K562 (cell line): Measurements from ENCODE around the gene NPTXR. TPM values are rescaled to one million over a fixed set of nuclear protein-coding genes. Genes with fewer than 3 reads are reported as not detected.

ENCODE experiments used
- ATAC-seq: fragments of 200-7000 bp; cut with Tn5 transposase; 3 replicates; pipeline ENCODE4 v1.9.1; 2020; ENCODE audit warnings: moderate library complexity
- BruUV-seq: library from RNA; stranded (reverse); fragments of 400-500 nt; replicated peaks from 2 replicates; lab custom pipeline; 2021; lab: Mats Ljungman, UMichigan
- CTCF ChIA-PET: fragments of 300-600 bp; formaldehyde crosslinking; extraction: SDS; loops from one replicate; lab custom pipeline; 2021; ENCODE audit warnings: low intra/inter-chr PET ratio; lab: Yijun Ruan, JAX
- POLR2A ChIA-PET: fragments of 300-600, 350-650 bp; sonication (Branson Sonifier 250); formaldehyde crosslinking; extraction: SDS; loops from one replicate; lab custom pipeline; 2021; ENCODE audit warnings: antibody characterized with exemption, inconsistent platforms; lab: Yijun Ruan, JAX
- DNase-seq, 4 experiments: peaks; one replicate each; pipeline versions ENCODE4 v3.0.0 to v3.0.0-alpha.2; 2011 to 2018; ENCODE audit warnings: low spot score in 3 of 4, mixed read lengths in 3 of 4; ENCODE audit errors: extremely low read depth in 1 of 4
- FAIRE-seq: peaks from 2 replicates; lab custom pipeline; 2011; peaks lifted over from hg19 to GRCh38; lab: Jason Lieb, UNC
- H2AFZ ChIP-seq: 2 replicates; pipeline ENCODE4 v1.6.0; 2011; ENCODE audit warnings: low read depth, low read length, control low read depth, inconsistent platforms
- H3K27ac ChIP-seq: fragments of 200-600 bp; 3 replicates; pipeline ENCODE4 v1.8.0; 2011; ENCODE audit warnings: low read depth, mild to moderate bottlenecking, control low read depth, inconsistent platforms, low read length, moderate library complexity, mixed read lengths; ENCODE audit errors: extremely low read depth
- H3K27me3 ChIP-seq, 2 experiments: fragments of 300-600 bp in 1 of 2; 2 replicates in 1 of 2; 3 replicates in 1 of 2; pipeline versions ENCODE4 v1.6.0 to v1.8.0; 2011; ENCODE audit warnings: inconsistent platforms in 2 of 2, low read length in 2 of 2, mild to moderate bottlenecking in 1 of 2, mixed read lengths in 1 of 2, moderate library complexity in 1 of 2; ENCODE audit not compliant: control insufficient read depth in 2 of 2, insufficient read depth in 2 of 2
- H3K36me3 ChIP-seq: fragments of 300-600 bp; 3 replicates; pipeline ENCODE4 v1.8.0; 2011; ENCODE audit warnings: mild to moderate bottlenecking, low read length, inconsistent platforms; ENCODE audit not compliant: control insufficient read depth, insufficient read depth
- H3K4me1 ChIP-seq, 2 experiments: fragments of 200-600 bp in 1 of 2; replicated peaks in 1 of 2; 2 replicates in 1 of 2; 3 replicates in 1 of 2; pipeline versions ENCODE4 v1.5.1 to v1.8.0; 2011; ENCODE audit warnings: inconsistent platforms in 2 of 2, low read length in 2 of 2, mild to moderate bottlenecking in 1 of 2, mixed read lengths in 1 of 2, moderate library complexity in 1 of 2; ENCODE audit not compliant: control insufficient read depth in 2 of 2, insufficient read depth in 2 of 2
- H3K4me2 ChIP-seq: 2 replicates; pipeline ENCODE4 v1.6.1; 2011; ENCODE audit warnings: low read length, control low read depth, inconsistent platforms, mixed read lengths; ENCODE audit not compliant: insufficient read depth
- H3K4me3 ChIP-seq: fragments of 200-600 bp; sonication (generic), shearing (Covaris generic); 2 replicates; pipeline ENCODE4 v1.5.1; 2016; ENCODE audit warnings: control low read depth, inconsistent platforms
- H3K79me2 ChIP-seq: fragments of 200-600 bp; 3 replicates; pipeline ENCODE4 v1.8.0; 2011; ENCODE audit warnings: low read length, inconsistent platforms; ENCODE audit not compliant: control insufficient read depth, insufficient read depth
- H3K9ac ChIP-seq, 2 experiments: 2 replicates each; pipeline versions ENCODE4 v1.6.0 to v1.6.1; 2011; ENCODE audit warnings: low read depth in 2 of 2, low read length in 2 of 2, control low read depth in 1 of 2, inconsistent platforms in 1 of 2, mild to moderate bottlenecking in 1 of 2, mixed read lengths in 1 of 2; ENCODE audit not compliant: insufficient read depth in 1 of 2
- H3K9me1 ChIP-seq: one replicate; pipeline ENCODE4 v1.6.0; 2011; ENCODE audit warnings: inconsistent platforms, mild to moderate bottlenecking, low read length, moderate library complexity; ENCODE audit not compliant: control insufficient read depth, insufficient read depth
- H3K9me3 ChIP-seq: replicated peaks from 2 replicates; pipeline ENCODE4 v1.5.1; 2011; ENCODE audit warnings: low read depth, low read length, inconsistent platforms; ENCODE audit not compliant: control insufficient read depth, insufficient read depth
- H4K20me1 ChIP-seq: replicated peaks from 2 replicates; pipeline ENCODE4 v1.6.1; 2011; ENCODE audit warnings: low read length, inconsistent platforms, mixed read lengths; ENCODE audit not compliant: control insufficient read depth, insufficient read depth
- CBX2 ChIP-seq: fragments of 200-600 bp; sonication (generic); IDR thresholded peaks from one replicate; pipeline ENCODE4 v1.6.1; 2012; ENCODE audit warnings: mild to moderate bottlenecking, low read length, inconsistent platforms; ENCODE audit not compliant: insufficient read depth, poor library complexity, severe bottlenecking
- CCAR2 ChIP-seq: fragments of 200-400 bp; formaldehyde crosslinking; IDR thresholded peaks from 2 replicates; pipeline ENCODE4 v1.6.1; 2017; ENCODE audit warnings: mild to moderate bottlenecking, low read depth, low read length
- HOXB6 ChIP-seq: fragments of 250-450 bp; sonication (Bioruptor Pico); IDR thresholded peaks from 2 replicates; pipeline ENCODE4 v1.5.1; 2022; ENCODE audit warnings: mild to moderate bottlenecking, borderline replicate concordance
- NR2C1 ChIP-seq, 2 experiments: fragments of 450-650 bp; IDR thresholded peaks; 2 replicates each; pipeline ENCODE4 v1.6.1; 2017; ENCODE audit warnings: mild to moderate bottlenecking in 2 of 2, antibody characterized with exemption in 1 of 2, inconsistent platforms in 1 of 2, missing compliant biosample characterization in 1 of 2, missing genetic modification characterization in 1 of 2
- PRDM10 ChIP-seq: fragments of 450-650 bp; IDR thresholded peaks from 2 replicates; pipeline ENCODE4 v1.6.1; 2018; ENCODE audit not compliant: partially characterized antibody
- SETDB1 ChIP-seq: IDR thresholded peaks from one replicate; pipeline ENCODE4 v1.6.1; 2012; ENCODE audit warnings: low read length, control low read depth, inconsistent platforms
- SMAD1 ChIP-seq: fragments of 150-350 bp; IDR thresholded peaks from 2 replicates; pipeline ENCODE4 v1.6.1; 2014; ENCODE audit warnings: low read length, low read depth; ENCODE audit not compliant: partially characterized antibody
- TFE3 ChIP-seq: fragments of 450-650 bp; formaldehyde crosslinking; IDR thresholded peaks from 2 replicates; pipeline ENCODE4 v1.4.0; 2020; ENCODE audit warnings: mild to moderate bottlenecking, mixed read lengths
- THRB ChIP-seq: fragments of 450-650 bp; formaldehyde crosslinking; conservative IDR thresholded peaks from 2 replicates; pipeline ENCODE4 v1.4.0; 2022; ENCODE audit warnings: mild to moderate bottlenecking, missing genetic modification characterization
- USF2 ChIP-seq: sonication (generic); formaldehyde crosslinking; IDR thresholded peaks from 2 replicates; pipeline ENCODE4 v1.5.0; 2020; ENCODE audit warnings: missing genetic modification reagents
- ZNF3 ChIP-seq: fragments of 250-450 bp; sonication (Bioruptor Pico); IDR thresholded peaks from 2 replicates; pipeline ENCODE4 v1.5.0; 2021; ENCODE audit warnings: mild to moderate bottlenecking, moderate library complexity
- WGBS: fragments of 100-300 bp; shearing (Covaris generic); methylation state at CpG from one replicate; pipeline ENCODE4 v1.1.6; 2016; ENCODE audit warnings: low coverage, mixed read lengths; ENCODE audit not compliant: insufficient coverage; ENCODE audit errors: missing lambda C conversion rate; 5-methylcytosine and 5-hydroxymethylcytosine counted together
- in situ Hi-C: fragments of 300-500 bp; cut with MboI; formaldehyde crosslinking; loops from 4 replicates; pipeline ENCODE4 v1.15.0; 2018; ENCODE audit warnings: inconsistent platforms, mixed read lengths
- intact Hi-C: fragments of 100-400 bp; cut with micrococcal nuclease; formaldehyde crosslinking; loops from 2 replicates; pipeline ENCODE4 v1.14.2; 2022
- polyA plus RNA-seq, 8 experiments: library from polyadenylated mRNA; depleted of rRNA in 4 of 8; stranded (reverse) in 5 of 8; unstranded in 3 of 8; fragments of >200 nt; fragmentation: Nextera tagmentation in 2 of 8; fragmentation: Illumina TruSeq in 1 of 8; extraction: Ambion mirVana in 2 of 8; extraction: Trizol in 1 of 8; gene quantifications; 2 replicates each; pipeline versions ENCODE4 v1.2.1 to v1.2.3, GENCODE V29; 2011 to 2014; ENCODE audit warnings: inconsistent platforms in 1 of 8, missing spikeins in 1 of 8
- total RNA-seq, 7 experiments: library from RNA; depleted of rRNA in 6 of 7; stranded (reverse); fragments of >200 nt in 6 of 7; fragmentation: Illumina TruSeq in 2 of 7; extraction: Trizol in 2 of 7; gene quantifications; 2 replicates each; pipeline versions ENCODE4 v1.2.1 to v1.2.3, GENCODE V29; 2011 to 2021; ENCODE audit warnings: low replicate concordance in 1 of 7

The NPTXR gene
- total and polyA plus RNA-seq, 9 of the 15 experiments (the other 6 are each of a cell fraction or from before 2014, with no cell fraction given), result 0.01 to 3.1 (median 1.1) TPM

GRCh38 chr22:38881997-38882879, 38.4 kb upstream of the NPTXR start:
- intact Hi-C loops (no loop called here), in situ Hi-C loops (no loop called here)
- H3K36me3 ChIP-seq, result no peaks in the 10 kb centered on the region
- no TSS peak for BruUV-seq
- no peaks in the 10 kb centered on the region for H3K79me2 ChIP-seq
- 23% methylated on average over 6 of the region's 8 CpGs for WGBS
- ATAC-seq (no peak), FAIRE-seq (no peak), DNase-seq (peak in 1 of 4 experiments; percentile 2)
- H3K9me1 ChIP-seq, result no peaks in the 10 kb centered on the region
- peak overlapping the region in 1 of 2 experiments; percentile 22; a peak in 1 of 4 replicates for H3K9ac ChIP-seq
- H3K4me1 ChIP-seq, result no peaks in the 10 kb centered on the region
- H2AFZ ChIP-seq, result no peak overlapping the region
- H3K27ac ChIP-seq, result no peak overlapping the region
- H3K4me3 ChIP-seq, result no peak overlapping the region
- ChIA-PET CTCF (no interaction called here), POLR2A (interaction anchor here (0.5 to 1.0 kb wide), 4 partner anchors 39 to 817 kb away, joined by 3 to 4 read pairs (median 3); no protein-coding TSS in a partner anchor)
- no peaks in the 10 kb centered on the region for H4K20me1 ChIP-seq
- H3K4me2 ChIP-seq, result no peak overlapping the region
- H3K9me3 ChIP-seq, result no peaks in the 10 kb centered on the region
- H3K27me3 ChIP-seq, result peaks cover 4 to 29% of the 10 kb centered on the region in 2 experiments; a peak in 3 of 5 replicates
- TF ChIP-seq SETDB1 (no peak), CCAR2 (no peak), SMAD1 (no peak), ZNF3 (CRISPR knock-in tag) (no peak), CBX2 (no peak), HOXB6 (CRISPR knock-in tag) (no peak), TFE3 (CRISPR knock-in tag) (no peak), THRB (CRISPR knock-in tag) (no peak), NR2C1 (IDR thresholded peaks at IDR 0.05) (no peak), NR2C1 (tag; IDR thresholded peaks at IDR 0.05) (no peak), PRDM10 (no peak), USF2 (no peak)
